ENCODE results near the gene HSPA9. TPM values are rescaled to one million over a fixed set of nuclear protein-coding genes. Genes with fewer than 3 reads are reported as not detected.

The HSPA9 gene
- polyA plus RNA-seq, 4 donors: 93.7 to 180 (median 132) TPM

DNA sequence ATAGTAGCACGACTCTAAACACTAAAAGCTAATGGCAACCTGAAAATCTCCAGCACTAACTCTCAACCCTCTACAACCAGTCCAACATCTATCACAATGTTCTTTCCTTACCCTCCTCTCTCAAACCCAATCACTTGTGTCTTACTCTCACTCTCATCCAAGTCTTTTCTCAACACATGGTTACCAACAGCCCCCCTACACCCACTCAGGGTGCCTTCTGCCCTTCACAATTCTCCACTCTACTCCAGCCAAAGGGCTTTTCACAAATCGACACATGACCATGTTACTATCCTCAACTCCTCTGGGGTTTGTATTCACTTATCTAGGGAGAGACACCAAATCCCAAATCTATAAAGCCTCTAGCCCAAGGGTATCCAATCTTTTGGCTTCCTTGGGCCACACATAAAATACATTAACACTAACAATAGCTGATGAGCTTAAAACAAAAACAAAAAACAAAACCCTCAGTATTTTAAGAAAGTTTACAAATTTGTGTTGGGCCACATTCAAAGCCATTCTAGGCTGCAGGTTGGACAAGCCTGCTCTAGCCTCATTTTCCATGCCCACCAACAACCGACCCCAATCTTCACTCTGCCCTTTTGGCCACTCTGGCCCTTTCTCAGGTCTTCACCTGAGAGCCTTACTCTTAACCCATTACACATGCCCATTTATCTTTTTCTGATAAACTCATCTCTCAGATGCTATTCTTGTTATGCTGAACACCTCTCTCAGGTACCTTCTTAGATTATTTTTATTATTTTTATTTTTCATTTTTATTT is 11.7 kb downstream of the HSPA9 start:
- Histone ChIP-seq H3K9me3 (ENCODE audit: control insufficient read depth in 2 of 2, insufficient read depth in 1 of 2, low read depth in 1 of 2, low read length in 1 of 2) (no peaks in the 10 kb centered on the region), H3K27me3 (ENCODE audit: control insufficient read depth in 3 of 3, insufficient read depth in 3 of 3, low read length in 3 of 3) (no peaks in the 10 kb centered on the region), H3K27ac (ENCODE audit: low read depth in 1 of 3, low read length in 2 of 3) (no peak overlapping the region), H3K4me3 (ENCODE audit: low read depth in 1 of 3, low read length in 3 of 3) (no peak overlapping the region), H3K36me3 (ENCODE audit: control insufficient read depth in 3 of 3, insufficient read depth in 2 of 3, low read depth in 1 of 3, low read length in 3 of 3) (peaks cover 26 to 47% (median 35%) of the 10 kb centered on the region in 3 donors), H3K4me1 (ENCODE audit: control insufficient read depth in 3 of 3, insufficient read depth in 2 of 3, low read depth in 1 of 3, low read length in 2 of 3) (peaks cover 0 to under 1% (median 0%) of the 10 kb centered on the region in 3 donors)
- 86 to 88% (median 88%) methylated on average over 3 of the region's 3 CpGs for WGBS, 3 donors
- no peak for FAIRE-seq
- DNase-seq: no peak

DNA sequence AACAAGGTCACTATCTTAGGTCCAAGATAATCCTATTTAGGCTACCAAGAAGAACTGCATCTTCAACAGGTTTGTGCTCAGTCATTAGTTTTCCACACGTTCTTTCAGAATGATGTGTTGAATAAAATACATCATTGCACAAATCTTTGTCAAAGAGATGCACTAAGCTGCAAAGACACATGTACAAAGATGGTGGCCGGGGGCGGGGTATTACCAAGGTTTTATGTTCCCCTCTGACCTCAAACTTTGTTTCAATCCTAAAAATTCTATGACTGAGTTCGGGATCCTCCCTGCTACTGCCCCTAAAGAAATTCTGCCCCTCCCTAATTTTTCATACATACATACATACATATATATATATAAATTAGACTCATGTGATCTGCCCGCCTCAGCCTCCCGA is 14.2 kb downstream of the HSPA9 start:
- FAIRE-seq: no peak
- Histone ChIP-seq H3K27me3 (ENCODE audit: control insufficient read depth in 3 of 3, insufficient read depth in 3 of 3, low read length in 3 of 3) (no peaks in the 10 kb centered on the region), H3K27ac (ENCODE audit: low read depth in 1 of 3, low read length in 2 of 3) (no peak overlapping the region), H3K4me1 (ENCODE audit: control insufficient read depth in 3 of 3, insufficient read depth in 2 of 3, low read depth in 1 of 3, low read length in 2 of 3) (no peaks in the 10 kb centered on the region), H3K4me3 (ENCODE audit: low read depth in 1 of 3, low read length in 3 of 3) (no peak overlapping the region), H3K36me3 (ENCODE audit: control insufficient read depth in 3 of 3, insufficient read depth in 2 of 3, low read depth in 1 of 3, low read length in 3 of 3) (peaks cover 28 to 42% (median 40%) of the 10 kb centered on the region in 3 donors), H3K9me3 (ENCODE audit: control insufficient read depth in 2 of 2, insufficient read depth in 1 of 2, low read depth in 1 of 2, low read length in 1 of 2) (no peaks in the 10 kb centered on the region)
- 93 to 95% (median 93%) methylated on average over 6 of the region's 6 CpGs for WGBS, 3 donors
- DNase-seq: no peak

DNA sequence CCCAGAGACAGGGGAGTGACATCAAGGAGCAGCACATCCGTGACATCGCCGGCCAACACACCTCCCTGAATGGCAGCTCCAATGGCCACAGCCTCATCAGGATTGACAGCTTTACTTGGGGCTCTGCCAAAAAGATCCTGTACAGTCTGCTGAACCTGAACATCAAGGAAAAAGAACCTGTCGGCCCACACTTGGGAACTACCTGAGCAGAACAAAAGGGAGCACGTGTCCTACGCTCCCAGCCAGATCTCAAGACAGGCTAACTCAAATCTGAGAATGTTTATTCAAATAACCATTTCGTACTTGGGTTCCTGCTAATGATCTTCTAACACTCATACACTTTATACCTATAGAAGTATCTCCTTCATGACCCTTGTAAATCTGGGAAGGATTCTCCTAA is 15.3 kb downstream of the HSPA9 start:
- 81 to 92% (median 89%) methylated on average over 7 of the region's 7 CpGs for whole genome bisulfite sequencing, 3 donors
- Histone ChIP-seq H3K4me1 (ENCODE audit: control insufficient read depth in 3 of 3, insufficient read depth in 2 of 3, low read depth in 1 of 3, low read length in 2 of 3) (no peaks in the 10 kb centered on the region), H3K27ac (ENCODE audit: low read depth in 1 of 3, low read length in 2 of 3) (no peak overlapping the region), H3K27me3 (ENCODE audit: control insufficient read depth in 3 of 3, insufficient read depth in 3 of 3, low read length in 3 of 3) (no peaks in the 10 kb centered on the region), H3K36me3 (ENCODE audit: control insufficient read depth in 3 of 3, insufficient read depth in 2 of 3, low read depth in 1 of 3, low read length in 3 of 3) (peaks cover 27 to 38% (median 37%) of the 10 kb centered on the region in 3 donors), H3K4me3 (ENCODE audit: low read depth in 1 of 3, low read length in 3 of 3) (no peak overlapping the region), H3K9me3 (ENCODE audit: control insufficient read depth in 2 of 2, insufficient read depth in 1 of 2, low read depth in 1 of 2, low read length in 1 of 2) (no peaks in the 10 kb centered on the region)
- DNase-seq (no peak), FAIRE-seq (no peak)

DNA sequence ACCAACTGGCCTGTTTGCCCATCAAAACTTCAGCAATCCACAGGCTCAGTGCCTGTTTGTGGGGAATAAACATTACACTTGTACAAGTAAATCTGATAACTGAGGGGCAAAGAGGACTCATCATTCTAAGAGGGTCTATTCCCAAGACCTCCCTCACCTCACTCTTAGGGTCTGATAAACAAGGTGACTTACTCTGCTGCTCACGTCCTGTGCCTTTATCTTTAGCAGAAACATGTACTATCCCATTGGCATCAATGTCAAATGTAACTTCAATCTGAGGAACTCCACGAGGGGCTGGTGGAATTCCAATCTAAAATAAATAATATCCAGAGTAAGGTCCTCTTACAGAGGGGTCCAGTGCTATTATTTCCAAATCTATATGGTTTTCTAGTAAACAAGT is 17.5 kb downstream of the HSPA9 start:
- Histone ChIP-seq H3K27ac (ENCODE audit: low read depth in 1 of 3, low read length in 2 of 3) (no peak overlapping the region), H3K4me3 (ENCODE audit: low read depth in 1 of 3, low read length in 3 of 3) (no peak overlapping the region), H3K36me3 (ENCODE audit: control insufficient read depth in 3 of 3, insufficient read depth in 2 of 3, low read depth in 1 of 3, low read length in 3 of 3) (peaks cover 25 to 35% (median 34%) of the 10 kb centered on the region in 3 donors), H3K4me1 (ENCODE audit: control insufficient read depth in 3 of 3, insufficient read depth in 2 of 3, low read depth in 1 of 3, low read length in 2 of 3) (no peaks in the 10 kb centered on the region), H3K27me3 (ENCODE audit: control insufficient read depth in 3 of 3, insufficient read depth in 3 of 3, low read length in 3 of 3) (no peaks in the 10 kb centered on the region), H3K9me3 (ENCODE audit: control insufficient read depth in 2 of 2, insufficient read depth in 1 of 2, low read depth in 1 of 2, low read length in 1 of 2) (no peaks in the 10 kb centered on the region)
- DNase-seq (no peak), FAIRE-seq (no peak)
- 76 to 87% (median 87%) methylated on average over 2 of the region's 2 CpGs for WGBS, 3 donors

DNA sequence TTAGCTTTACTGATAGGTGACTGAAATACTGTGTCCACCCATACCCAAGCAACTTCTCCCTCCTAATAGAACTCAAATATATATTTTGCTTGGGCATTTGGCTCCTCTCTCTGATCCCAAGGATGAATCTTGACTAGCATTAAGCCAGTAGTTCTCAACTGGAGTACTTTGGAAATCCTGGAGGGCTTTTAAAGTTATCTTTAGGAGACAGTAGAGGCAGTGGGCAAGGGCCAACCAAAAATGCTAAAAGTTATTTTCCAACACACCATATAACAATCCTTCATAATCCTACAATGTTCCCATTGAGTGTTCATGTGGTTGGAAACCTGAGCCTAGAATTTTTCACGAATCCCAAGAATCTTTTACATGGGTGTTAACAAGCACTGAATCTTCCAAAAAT is 21.1 kb downstream of the HSPA9 start:
- 92 to 97% (median 93%) methylated on average over 1 of the region's 1 CpG for WGBS, 3 donors
- H3K4me3 ChIP-seq (ENCODE audit: low read depth in 1 of 3, low read length in 3 of 3): no peak overlapping the region
- H3K4me1 ChIP-seq (ENCODE audit: control insufficient read depth in 3 of 3, insufficient read depth in 2 of 3, low read depth in 1 of 3, low read length in 2 of 3): peaks cover 0 to 7% (median 0%) of the 10 kb centered on the region in 3 donors
- H3K27me3 ChIP-seq (ENCODE audit: control insufficient read depth in 3 of 3, insufficient read depth in 3 of 3, low read length in 3 of 3): no peaks in the 10 kb centered on the region
- H3K9me3 ChIP-seq (ENCODE audit: control insufficient read depth in 2 of 2, insufficient read depth in 1 of 2, low read depth in 1 of 2, low read length in 1 of 2): no peaks in the 10 kb centered on the region
- H3K27ac ChIP-seq (ENCODE audit: low read depth in 1 of 3, low read length in 2 of 3): no peak overlapping the region
- no peak for DNase-seq
- H3K36me3 ChIP-seq (ENCODE audit: control insufficient read depth in 3 of 3, insufficient read depth in 2 of 3, low read depth in 1 of 3, low read length in 3 of 3): peaks cover 14 to 24% (median 18%) of the 10 kb centered on the region in 3 donors
- FAIRE-seq: no peak

DNA sequence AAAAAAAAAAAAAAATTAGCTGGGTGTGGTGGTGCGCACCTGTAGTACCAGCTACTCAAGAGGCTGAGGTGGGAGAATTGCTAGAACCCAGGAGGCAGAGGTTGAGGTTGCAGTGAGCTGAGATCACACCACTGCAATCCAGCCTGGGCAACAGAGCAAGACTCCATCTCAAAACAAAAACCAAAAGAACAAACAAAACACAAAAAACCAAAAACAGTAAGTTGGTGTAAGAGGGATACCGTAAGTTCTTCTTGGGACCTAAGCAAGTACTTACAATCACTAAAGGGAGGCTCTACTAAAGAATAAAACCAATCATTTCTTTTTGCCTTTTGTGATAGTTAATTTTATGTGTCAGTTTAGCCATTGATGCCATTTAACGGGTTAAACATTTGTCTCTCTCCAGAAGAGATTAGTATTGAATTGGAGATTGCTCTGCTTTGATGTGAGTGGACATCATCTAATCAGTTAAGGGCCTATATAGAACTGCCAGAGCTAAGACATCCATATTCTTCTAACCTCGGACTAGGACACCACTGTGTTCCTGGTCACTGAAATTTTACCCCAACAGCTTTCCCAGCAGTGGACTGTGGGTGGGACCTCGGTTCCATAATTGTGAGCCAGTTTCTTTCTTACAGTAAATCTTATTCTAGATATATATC is 21.6 kb downstream of the HSPA9 start:
- no peak for FAIRE-seq
- WGBS, 3 donors: 87 to 89% (median 88%) methylated on average over 5 of the region's 5 CpGs
- H3K36me3 ChIP-seq (ENCODE audit: control insufficient read depth in 3 of 3, insufficient read depth in 2 of 3, low read depth in 1 of 3, low read length in 3 of 3): peaks cover 14 to 22% (median 15%) of the 10 kb centered on the region in 3 donors

GRCh38 chr5:138552657-138553056 is 22.5 kb downstream of the HSPA9 start:
- Histone ChIP-seq H3K4me3 (ENCODE audit: low read depth in 1 of 3, low read length in 3 of 3) (no peak overlapping the region), H3K4me1 (ENCODE audit: control insufficient read depth in 3 of 3, insufficient read depth in 2 of 3, low read depth in 1 of 3, low read length in 2 of 3) (peaks cover 0 to 7% (median 0%) of the 10 kb centered on the region in 3 donors), H3K27me3 (ENCODE audit: control insufficient read depth in 3 of 3, insufficient read depth in 3 of 3, low read length in 3 of 3) (no peaks in the 10 kb centered on the region), H3K27ac (ENCODE audit: low read depth in 1 of 3, low read length in 2 of 3) (no peak overlapping the region), H3K36me3 (ENCODE audit: control insufficient read depth in 3 of 3, insufficient read depth in 2 of 3, low read depth in 1 of 3, low read length in 3 of 3) (peaks cover 14 to 17% (median 15%) of the 10 kb centered on the region in 3 donors), H3K9me3 (ENCODE audit: control insufficient read depth in 2 of 2, insufficient read depth in 1 of 2, low read depth in 1 of 2, low read length in 1 of 2) (no peaks in the 10 kb centered on the region)
- FAIRE-seq (no peak), DNase-seq (no peak)
- WGBS, 3 donors: 83 to 98% (median 94%) methylated on average over 3 to 4 of the region's 4 CpGs

More for the DNA sequence above, 21.6 kb downstream of the HSPA9 start:
- Histone ChIP-seq H3K4me3 (ENCODE audit: low read depth in 1 of 3, low read length in 3 of 3) (no peak overlapping the region), H3K27ac (ENCODE audit: low read depth in 1 of 3, low read length in 2 of 3) (no peak overlapping the region), H3K9me3 (ENCODE audit: control insufficient read depth in 2 of 2, insufficient read depth in 1 of 2, low read depth in 1 of 2, low read length in 1 of 2) (no peaks in the 10 kb centered on the region), H3K27me3 (ENCODE audit: control insufficient read depth in 3 of 3, insufficient read depth in 3 of 3, low read length in 3 of 3) (no peaks in the 10 kb centered on the region), H3K4me1 (ENCODE audit: control insufficient read depth in 3 of 3, insufficient read depth in 2 of 3, low read depth in 1 of 3, low read length in 2 of 3) (peaks cover 0 to 7% (median 0%) of the 10 kb centered on the region in 3 donors)
- DNase-seq: no peak

DNA sequence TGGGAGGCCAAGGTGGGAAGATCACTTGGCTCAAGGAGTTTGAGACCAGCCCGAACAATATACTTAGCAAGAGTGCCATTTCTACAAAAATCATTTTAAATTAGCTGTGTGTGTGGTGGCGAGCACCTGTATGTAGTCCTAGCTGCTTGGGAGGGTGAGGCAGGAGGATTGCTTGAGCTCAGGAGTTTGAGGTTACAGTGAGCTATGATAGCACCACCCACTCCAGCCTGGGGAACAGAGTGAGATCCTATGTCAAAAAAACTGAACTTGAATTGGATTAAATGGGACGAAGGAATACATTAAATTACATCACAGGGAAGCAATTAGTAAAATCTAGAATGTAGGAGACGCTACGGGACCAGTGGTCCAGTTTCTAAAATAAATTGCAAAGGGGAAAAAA is 25.8 kb downstream of the HSPA9 start:
- H3K4me3 ChIP-seq (ENCODE audit: low read depth in 1 of 3, low read length in 3 of 3): no peak overlapping the region
- no peak overlapping the region for H3K27ac ChIP-seq (ENCODE audit: low read depth in 1 of 3, low read length in 2 of 3)
- DNase-seq (no peak), FAIRE-seq (no peak)
- H3K27me3 ChIP-seq (ENCODE audit: control insufficient read depth in 3 of 3, insufficient read depth in 3 of 3, low read length in 3 of 3): no peaks in the 10 kb centered on the region
- peaks cover 3 to 18% (median 8%) of the 10 kb centered on the region in 3 donors for H3K4me1 ChIP-seq (ENCODE audit: control insufficient read depth in 3 of 3, insufficient read depth in 2 of 3, low read depth in 1 of 3, low read length in 2 of 3)
- 95 to 98% (median 95%) methylated on average over 5 of the region's 5 CpGs for WGBS, 3 donors
- peaks cover 0 to 13% (median 0%) of the 10 kb centered on the region in 3 donors for H3K36me3 ChIP-seq (ENCODE audit: control insufficient read depth in 3 of 3, insufficient read depth in 2 of 3, low read depth in 1 of 3, low read length in 3 of 3)
- H3K9me3 ChIP-seq (ENCODE audit: control insufficient read depth in 2 of 2, insufficient read depth in 1 of 2, low read depth in 1 of 2, low read length in 1 of 2): no peaks in the 10 kb centered on the region
